HG03108 (cell line): ENCODE data around the gene GABRP.

Experiments used
- ATAC-seq: cut with Tn5 transposase; IDR thresholded peaks from one replicate; pipeline ENCODE4 v1.9.1; 2021; ENCODE audit warnings: moderate library complexity; ENCODE audit not compliant: unreplicated experiment

The GABRP gene, protein sequence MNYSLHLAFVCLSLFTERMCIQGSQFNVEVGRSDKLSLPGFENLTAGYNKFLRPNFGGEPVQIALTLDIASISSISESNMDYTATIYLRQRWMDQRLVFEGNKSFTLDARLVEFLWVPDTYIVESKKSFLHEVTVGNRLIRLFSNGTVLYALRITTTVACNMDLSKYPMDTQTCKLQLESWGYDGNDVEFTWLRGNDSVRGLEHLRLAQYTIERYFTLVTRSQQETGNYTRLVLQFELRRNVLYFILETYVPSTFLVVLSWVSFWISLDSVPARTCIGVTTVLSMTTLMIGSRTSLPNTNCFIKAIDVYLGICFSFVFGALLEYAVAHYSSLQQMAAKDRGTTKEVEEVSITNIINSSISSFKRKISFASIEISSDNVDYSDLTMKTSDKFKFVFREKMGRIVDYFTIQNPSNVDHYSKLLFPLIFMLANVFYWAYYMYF

GRCh38 chr5:170783498-170784247 lies at the start of gene GABRP:
Gene GABRP, plus strand, starts transcription at chr5:170783725. Its CDS starts 4,891 bp downstream, at chr5:170788616.
- no peak for ATAC-seq

GRCh38 chr5:170736966-170737365 lies 46.6 kb upstream of the GABRP start:
- ATAC-seq = no peak

DNA sequence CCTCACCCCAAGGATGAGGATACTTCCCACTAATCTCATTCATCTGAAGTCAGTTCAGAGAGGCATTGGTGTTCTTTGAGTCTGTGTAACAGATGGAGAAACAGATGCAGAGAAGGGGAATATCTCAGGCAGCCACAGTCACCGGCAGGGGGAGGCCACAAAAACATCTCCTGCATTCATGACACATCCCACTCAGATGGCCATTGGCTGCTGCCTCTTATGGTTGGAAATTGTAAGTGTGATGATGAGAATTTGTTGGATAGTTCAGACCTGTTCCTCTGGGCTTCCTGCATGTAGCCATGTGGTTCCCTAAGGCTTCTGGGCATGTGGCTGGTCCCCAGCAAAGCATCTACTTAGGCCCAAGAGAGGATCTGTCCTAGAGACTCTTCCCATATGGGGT lies 45.9 kb upstream of the GABRP start:
- no peak for ATAC-seq

GRCh38 chr5:170738840-170739239 lies 44.7 kb upstream of the GABRP start:
- no peak for ATAC-seq

DNA sequence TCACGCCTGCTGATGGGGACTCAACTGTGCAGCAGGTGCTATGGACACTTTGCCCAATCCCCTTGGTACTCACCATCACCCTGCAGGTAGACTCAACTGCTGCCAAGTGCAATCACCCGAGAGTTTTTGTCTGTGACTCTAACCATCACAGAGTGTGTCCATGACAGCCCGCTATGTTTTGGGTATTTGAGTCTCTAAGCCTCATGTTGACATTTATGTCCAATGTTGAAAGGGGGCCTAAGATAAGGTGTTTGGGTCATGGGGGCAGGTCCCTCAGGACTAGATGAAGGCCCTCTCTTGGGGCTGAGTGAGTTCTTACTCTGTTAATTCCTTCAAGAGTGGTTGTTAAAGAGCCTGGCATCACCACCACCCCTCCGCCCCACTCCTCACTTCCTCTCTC lies 44.1 kb upstream of the GABRP start:
- no peak for ATAC-seq

- ATAC-seq = no peak
Observed at GRCh38 chr5:170740551-170741205, 42.8 kb upstream of the GABRP start.

GRCh38 chr5:170741801-170742200 lies 41.7 kb upstream of the GABRP start:
- ATAC-seq = no peak

DNA sequence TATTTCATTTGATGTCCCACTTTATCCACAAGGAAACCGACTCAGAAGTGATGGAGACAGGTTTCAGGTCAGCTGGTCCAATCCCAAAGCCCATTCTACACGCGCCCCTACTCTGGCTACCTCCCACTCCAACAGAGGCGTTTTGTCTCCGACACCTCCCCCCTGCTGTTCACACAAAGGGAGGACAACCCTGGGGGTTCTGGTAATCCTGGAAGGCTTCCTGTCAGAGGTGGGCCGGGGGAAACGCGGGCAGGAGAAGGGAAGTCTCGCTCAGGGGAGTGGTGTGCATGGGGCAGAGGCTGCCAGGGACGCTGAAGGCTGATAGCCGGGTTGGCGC lies 39.7 kb upstream of the GABRP start:
- no peak for ATAC-seq

GRCh38 chr5:170745481-170746071 lies 37.9 kb upstream of the GABRP start:
- ATAC-seq = no peak

GRCh38 chr5:170746075-170746960 lies 37.2 kb upstream of the GABRP start:
- no peak for ATAC-seq

DNA sequence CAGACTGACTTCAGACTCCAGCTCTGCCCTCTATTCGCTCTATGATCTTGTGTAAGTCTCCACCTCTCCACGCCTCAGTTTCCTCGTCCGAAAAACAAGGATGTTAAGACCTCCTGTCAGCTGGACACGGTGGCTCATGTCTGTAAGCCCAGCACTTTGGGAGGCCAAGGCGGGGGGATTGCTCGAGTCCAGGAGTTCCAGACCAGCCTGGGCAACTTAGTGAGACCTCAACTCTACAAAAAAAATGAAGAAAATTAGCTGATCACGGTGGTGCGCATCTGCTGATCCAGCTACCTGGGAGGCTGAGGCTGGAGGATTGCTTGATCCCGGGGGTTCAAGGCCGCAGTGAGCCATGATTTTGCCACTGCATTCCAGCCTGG lies 36.6 kb upstream of the GABRP start:
- ATAC-seq = no peak

DNA sequence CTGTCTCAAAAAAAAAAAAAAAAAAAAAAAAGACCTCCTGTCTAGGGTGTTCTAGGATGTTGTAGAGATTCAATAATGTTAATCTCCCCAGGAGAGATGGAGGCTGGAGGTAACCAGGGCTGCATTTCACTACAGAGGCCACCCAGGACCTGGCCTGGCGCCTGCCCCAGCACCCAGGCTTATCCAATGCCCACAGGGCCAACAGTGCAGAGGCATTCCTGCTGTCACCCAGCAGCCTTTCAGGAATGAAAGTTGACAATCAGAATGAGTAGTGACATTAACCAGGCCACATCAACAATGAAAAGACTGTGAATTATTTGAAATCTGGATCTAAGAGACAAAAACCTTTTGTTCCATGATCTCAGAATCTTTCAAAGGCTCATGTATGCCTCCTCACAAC lies 36.2 kb upstream of the GABRP start:
- ATAC-seq = no peak

GRCh38 chr5:170747851-170748250 lies 35.7 kb upstream of the GABRP start:
- ATAC-seq = no peak

DNA sequence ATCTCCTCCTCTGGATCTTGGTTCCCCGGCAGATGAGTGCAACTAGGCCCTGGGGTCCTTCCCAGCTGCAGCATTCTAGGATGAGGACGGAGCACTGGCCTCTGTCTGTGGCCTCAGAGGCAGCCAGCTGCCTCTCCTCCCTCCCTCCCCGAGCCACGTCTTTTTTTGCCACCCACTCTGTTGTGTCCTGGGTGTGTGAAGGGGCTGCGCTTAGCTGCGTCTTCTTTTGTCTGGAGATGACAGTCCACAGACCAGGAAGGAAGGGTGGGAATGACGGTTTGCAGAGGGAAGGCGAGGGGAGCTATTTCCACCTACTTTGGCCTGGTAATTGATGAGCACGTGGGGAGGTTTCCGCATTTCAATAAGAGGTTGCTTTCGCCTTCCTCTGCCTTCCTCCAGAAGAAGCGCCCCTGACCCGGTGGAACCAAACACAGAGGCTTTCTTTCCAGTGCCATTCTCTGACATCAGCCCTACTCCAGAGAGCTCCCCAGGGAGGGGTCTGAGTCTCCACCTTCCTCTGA lies 34.5 kb upstream of the GABRP start:
- no peak for ATAC-seq

- no peak for ATAC-seq
Observed at GRCh38 chr5:170749911-170750431, 33.6 kb upstream of the GABRP start.

- no peak for ATAC-seq
Observed at GRCh38 chr5:170750791-170751190, 32.7 kb upstream of the GABRP start.

DNA sequence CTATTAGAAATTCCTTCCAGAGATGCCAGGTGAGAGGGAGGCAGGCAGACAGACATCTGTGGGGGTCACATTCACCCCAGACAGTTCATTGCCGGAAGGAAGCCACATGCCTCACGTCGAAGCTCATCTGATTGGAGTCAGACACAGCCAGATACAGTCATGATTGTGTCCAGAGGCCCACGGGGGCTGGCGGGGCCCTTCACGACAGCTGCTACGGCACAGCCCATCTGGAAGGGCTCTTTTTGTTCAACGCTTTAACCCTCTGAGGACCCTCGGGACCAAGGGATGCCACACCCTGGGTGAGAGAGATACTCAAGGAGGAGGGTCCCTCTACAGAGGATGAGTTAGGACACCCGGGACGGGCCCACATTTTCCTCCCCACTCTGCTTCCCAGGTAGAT lies 31.9 kb upstream of the GABRP start:
- ATAC-seq = no peak

DNA sequence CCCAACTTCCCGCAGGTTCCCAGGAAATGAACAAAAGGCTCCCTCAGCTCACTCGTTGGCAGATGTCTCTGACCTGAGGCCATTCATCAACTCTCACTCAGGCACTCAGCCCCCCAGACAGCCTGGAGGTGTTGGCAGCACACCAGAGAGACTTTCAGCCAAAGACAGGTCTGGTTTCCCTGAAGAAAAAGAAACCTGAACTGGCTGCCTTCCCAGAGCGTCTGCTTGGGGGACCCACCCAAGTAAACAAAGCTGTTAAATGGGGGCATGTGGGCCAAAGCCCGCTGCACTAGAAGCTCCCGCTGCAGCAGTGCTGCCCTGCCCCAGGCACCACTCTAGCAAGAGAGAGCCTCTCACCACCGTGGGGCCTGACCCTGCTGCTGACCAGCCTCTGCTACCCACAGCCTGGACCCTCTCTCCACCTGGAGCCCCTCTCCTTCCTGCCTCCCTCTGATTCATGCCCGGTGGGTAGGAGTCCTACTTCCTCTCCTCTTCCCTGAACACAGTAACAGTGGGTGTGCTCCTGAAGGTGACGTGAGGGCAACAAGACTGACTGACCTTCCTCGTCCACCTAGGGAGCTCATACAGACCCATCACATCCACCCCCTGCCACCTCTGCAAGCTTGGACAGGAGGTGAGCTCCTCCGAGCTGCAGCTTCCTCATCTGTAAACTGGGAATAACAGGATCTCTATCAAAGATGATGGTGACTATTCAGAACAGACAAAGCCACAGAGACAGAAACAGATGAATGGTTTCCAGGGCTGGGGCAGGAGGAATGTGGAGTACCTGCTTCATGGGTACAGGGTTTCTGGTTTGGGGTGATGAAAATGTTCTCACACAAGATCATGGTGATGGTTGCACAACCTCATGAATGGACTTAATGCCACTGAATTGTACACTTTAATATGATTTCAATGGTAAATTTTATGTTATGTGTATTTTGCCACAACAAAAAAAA lies 31.0 kb upstream of the GABRP start:
- ATAC-seq = no peak

- ATAC-seq = no peak
Observed at GRCh38 chr5:170753311-170753710, 30.2 kb upstream of the GABRP start.
